ENCODE results near the gene TAGLN. TPM values are rescaled to one million over a fixed set of nuclear protein-coding genes. Genes with fewer than 3 reads are reported as not detected.

The TAGLN gene
- total and polyA plus RNA-seq, 9 donors: 95.4 to 140 (median 113) TPM

GRCh38 chr11:117221775-117222517 is 22.8 kb downstream of the TAGLN start:
- WGBS (ENCODE audit: insufficient coverage): 20% methylated on average over 6 of the region's 7 CpGs
- peak overlapping the region; percentile 92 for H3K27ac ChIP-seq (ENCODE audit: low read length)
- peaks cover 78% of the 10 kb centered on the region for H3K4me1 ChIP-seq (ENCODE audit: control insufficient read depth, insufficient read depth, low read length)
- peaks cover 52% of the 10 kb centered on the region for H3K36me3 ChIP-seq (ENCODE audit: control insufficient read depth, insufficient read depth, low read length)
- DNase-seq: peak; percentile 92
- H3K4me3 ChIP-seq (ENCODE audit: low read length): no peak overlapping the region
- H3K9me3 ChIP-seq (replicated peaks; ENCODE audit: control insufficient read depth, low read depth, low read length): no peaks in the 10 kb centered on the region
- H3K27me3 ChIP-seq (ENCODE audit: control insufficient read depth, insufficient read depth, low read length): no peaks in the 10 kb centered on the region

DNA sequence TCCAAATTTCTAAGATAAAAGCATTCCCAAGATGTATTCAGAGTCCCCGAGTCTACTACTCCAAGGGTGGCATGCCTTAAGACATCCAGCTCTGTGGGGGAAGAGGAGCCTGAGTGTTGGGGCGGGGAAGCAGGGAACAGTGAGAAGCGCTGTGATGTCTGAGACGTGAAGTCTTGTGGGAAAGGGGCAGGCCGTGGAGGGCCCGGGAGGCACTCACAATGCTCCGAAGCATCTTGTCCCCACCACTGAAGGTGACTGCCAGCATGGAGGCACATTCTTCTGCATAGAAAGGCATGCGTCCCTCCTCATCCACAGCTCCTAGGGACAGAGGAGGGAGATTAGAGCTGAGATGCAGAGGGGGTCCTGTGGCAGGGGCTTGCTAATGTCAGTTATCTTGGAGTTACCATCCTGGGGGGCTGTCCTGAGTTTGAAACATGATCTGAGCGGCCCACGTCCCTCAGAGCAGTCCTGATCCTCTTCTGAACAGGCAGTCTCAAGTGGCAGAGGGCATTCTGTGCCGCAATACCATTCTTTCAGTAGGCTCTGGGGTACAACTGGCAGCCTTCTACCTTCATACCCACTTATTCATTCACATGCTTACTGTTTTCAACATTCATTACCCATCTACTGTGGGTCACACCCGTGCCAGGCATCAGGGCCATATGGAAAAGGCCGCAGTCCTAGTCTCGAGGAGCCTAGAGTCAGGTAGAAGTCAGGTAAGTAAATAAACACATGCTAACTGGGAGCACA is 24.0 kb downstream of the TAGLN start:
- Histone ChIP-seq H3K4me1 (ENCODE audit: control insufficient read depth, insufficient read depth, low read length) (peaks cover 66% of the 10 kb centered on the region), H3K27me3 (ENCODE audit: control insufficient read depth, insufficient read depth, low read length) (no peaks in the 10 kb centered on the region), H3K9me3 (replicated peaks; ENCODE audit: control insufficient read depth, low read depth, low read length) (no peaks in the 10 kb centered on the region), H3K36me3 (ENCODE audit: control insufficient read depth, insufficient read depth, low read length) (peaks cover 51% of the 10 kb centered on the region), H3K27ac (ENCODE audit: low read length) (peak overlapping the region; percentile 54), H3K4me3 (ENCODE audit: low read length) (no peak overlapping the region)
- no peak for DNase-seq
- 94% methylated on average over 11 of the region's 14 CpGs for WGBS (ENCODE audit: insufficient coverage)

DNA sequence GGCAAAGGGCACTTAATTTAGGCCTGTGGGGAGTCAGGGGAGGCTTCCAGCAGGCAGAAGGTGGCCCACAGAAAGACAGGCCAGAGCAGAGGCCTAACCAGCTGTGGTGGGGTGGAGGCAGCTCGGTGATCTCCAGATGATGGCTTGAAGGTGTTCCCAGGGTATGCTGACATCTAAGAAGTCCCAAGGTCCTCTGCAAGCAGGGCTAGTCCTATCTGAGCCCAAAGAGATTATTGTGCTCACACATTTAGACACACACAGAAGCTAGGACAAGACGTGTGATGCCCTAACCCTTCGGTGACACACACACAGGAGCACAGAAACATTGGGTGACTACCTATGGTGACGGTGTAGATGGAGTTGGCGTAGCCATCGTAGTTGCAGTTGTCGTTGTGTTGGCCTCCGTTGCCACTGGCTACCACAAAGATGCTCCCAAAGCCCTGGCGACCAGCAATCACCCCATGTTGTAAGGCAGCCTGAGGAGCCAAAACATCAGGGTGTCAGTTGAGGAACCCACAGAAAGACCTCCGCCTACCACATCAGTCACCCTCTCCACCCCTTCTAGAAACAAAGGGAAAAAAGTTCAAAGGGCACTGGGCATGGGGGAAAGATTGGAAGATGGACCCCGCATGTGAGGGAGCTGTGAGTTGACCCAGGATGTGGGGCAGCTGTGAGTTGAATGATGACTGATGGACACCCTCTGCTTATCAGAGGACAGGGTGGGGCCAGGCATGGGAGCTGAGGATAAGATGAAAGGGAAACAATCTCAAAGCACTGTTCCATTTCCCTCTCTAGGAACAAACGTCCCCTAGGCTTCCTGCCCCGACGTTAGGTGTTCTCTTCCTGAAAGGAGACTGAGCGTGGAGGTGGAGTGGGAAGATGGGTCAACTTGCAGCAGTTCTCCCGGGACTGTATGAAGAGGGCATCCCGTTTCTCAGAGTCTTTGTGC is 24.8 kb downstream of the TAGLN start:
- WGBS (ENCODE audit: insufficient coverage): 70% methylated on average over 9 of the region's 17 CpGs
- H3K4me1 ChIP-seq (ENCODE audit: control insufficient read depth, insufficient read depth, low read length): peaks cover 58% of the 10 kb centered on the region
- DNase-seq: no peak
- H3K27ac ChIP-seq (ENCODE audit: low read length): no peak overlapping the region
- H3K27me3 ChIP-seq (ENCODE audit: control insufficient read depth, insufficient read depth, low read length): no peaks in the 10 kb centered on the region
- no peak overlapping the region for H3K4me3 ChIP-seq (ENCODE audit: low read length)
- H3K36me3 ChIP-seq (ENCODE audit: control insufficient read depth, insufficient read depth, low read length): peaks cover 51% of the 10 kb centered on the region
- H3K9me3 ChIP-seq (replicated peaks; ENCODE audit: control insufficient read depth, low read depth, low read length): no peaks in the 10 kb centered on the region

DNA sequence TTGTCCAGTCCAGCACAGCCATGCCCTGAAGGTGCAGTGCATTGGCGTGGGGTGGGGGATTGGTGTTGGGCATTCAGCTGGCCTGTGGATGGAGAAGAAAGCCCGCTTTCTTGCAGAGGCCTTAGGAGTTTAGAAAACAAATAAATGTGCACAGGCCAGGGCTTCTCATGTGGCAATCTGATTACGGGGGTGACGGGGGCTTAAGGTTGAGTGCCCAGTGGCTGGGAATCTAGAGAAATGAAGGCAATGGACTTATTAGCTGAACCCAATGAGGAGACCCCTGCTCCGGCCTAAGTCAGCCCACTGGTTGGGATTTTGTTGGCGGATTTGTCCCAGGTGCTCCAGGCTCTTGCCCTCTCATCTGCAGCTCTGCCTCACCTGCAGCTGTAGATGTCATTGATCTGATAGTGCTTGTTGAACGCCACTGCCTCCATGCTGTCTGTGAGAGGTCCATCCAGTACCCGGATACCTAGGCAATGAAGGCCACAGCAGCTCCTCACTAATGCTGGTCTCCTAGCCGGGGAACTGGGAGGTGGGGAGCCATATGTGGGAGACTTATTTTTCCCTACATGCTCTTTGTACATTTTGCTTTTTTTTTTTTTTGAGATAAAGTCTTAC is 26.5 kb downstream of the TAGLN start:
- H3K27me3 ChIP-seq (ENCODE audit: control insufficient read depth, insufficient read depth, low read length): no peaks in the 10 kb centered on the region
- DNase-seq: peak; percentile 6
- 94% methylated on average over 6 of the region's 9 CpGs for WGBS (ENCODE audit: insufficient coverage)
- H3K27ac ChIP-seq (ENCODE audit: low read length): no peak overlapping the region
- H3K9me3 ChIP-seq (replicated peaks; ENCODE audit: control insufficient read depth, low read depth, low read length): no peaks in the 10 kb centered on the region
- H3K4me1 ChIP-seq (ENCODE audit: control insufficient read depth, insufficient read depth, low read length): peaks cover 42% of the 10 kb centered on the region
- no peak overlapping the region for H3K4me3 ChIP-seq (ENCODE audit: low read length)
- peaks cover 57% of the 10 kb centered on the region for H3K36me3 ChIP-seq (ENCODE audit: control insufficient read depth, insufficient read depth, low read length)

DNA sequence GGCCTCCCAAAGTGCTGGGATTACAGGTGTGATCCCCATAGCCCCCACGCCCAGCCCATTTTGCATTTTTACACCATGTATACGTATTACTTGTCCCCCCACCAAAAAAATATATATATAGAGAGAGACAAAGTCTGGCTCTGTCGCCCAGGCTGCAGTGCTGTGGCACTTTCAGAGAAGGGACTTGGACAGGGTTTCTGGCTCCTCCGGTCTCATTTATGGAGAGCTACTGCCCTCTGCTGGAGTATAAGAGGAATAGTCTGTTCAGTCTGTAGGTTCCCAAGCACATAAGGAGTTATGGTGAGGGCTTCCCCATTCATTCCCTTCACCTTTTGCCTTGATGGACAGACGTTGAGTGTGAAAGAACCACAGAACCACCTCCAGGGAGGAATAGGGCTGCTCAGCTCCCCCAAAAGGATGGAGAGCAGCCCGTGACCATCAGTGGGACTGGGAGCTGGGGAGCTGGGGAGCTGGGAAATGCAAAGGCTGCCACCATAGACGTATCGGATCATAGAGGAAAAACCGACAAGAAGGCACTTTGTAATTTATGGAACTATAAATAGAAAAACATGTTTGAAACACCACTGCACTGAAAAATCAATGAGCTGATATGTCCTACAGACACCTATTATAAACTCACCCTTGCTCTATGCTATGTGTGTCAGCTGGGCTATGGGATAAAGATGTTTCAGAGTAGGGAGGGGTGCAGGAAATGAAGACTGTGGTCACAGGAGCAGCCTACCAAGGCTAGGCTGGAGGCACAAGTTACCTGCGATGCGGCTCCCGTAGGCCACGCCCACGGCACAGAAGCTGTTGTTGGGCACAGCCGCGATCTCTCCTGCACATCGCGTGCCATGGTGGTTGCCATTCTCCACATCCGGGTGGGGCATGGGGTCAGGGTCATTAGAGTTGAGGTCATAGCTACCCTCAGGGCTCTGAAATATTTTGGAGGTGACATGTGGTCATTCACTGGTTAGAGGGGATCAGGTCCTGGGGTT is 27.5 kb downstream of the TAGLN start:
- peak; percentile 90 for DNase-seq
- H3K9me3 ChIP-seq (replicated peaks; ENCODE audit: control insufficient read depth, low read depth, low read length): no peaks in the 10 kb centered on the region

GRCh38 chr11:117228091-117228490 is 28.9 kb downstream of the TAGLN start:
- no peak overlapping the region for H3K27ac ChIP-seq (ENCODE audit: low read length)
- no CpG with 5 or more reads among the region's 11 CpGs for WGBS (ENCODE audit: insufficient coverage)
- H3K36me3 ChIP-seq (ENCODE audit: control insufficient read depth, insufficient read depth, low read length): peaks cover 52% of the 10 kb centered on the region
- H3K27me3 ChIP-seq (ENCODE audit: control insufficient read depth, insufficient read depth, low read length): no peaks in the 10 kb centered on the region
- no peaks in the 10 kb centered on the region for H3K9me3 ChIP-seq (replicated peaks; ENCODE audit: control insufficient read depth, low read depth, low read length)
- H3K4me1 ChIP-seq (ENCODE audit: control insufficient read depth, insufficient read depth, low read length): peaks cover 29% of the 10 kb centered on the region
- H3K4me3 ChIP-seq (ENCODE audit: low read length): no peak overlapping the region
- DNase-seq: no peak

More for the DNA sequence above, 27.5 kb downstream of the TAGLN start:
- WGBS (ENCODE audit: insufficient coverage): 89% methylated on average over 11 of the region's 19 CpGs
- H3K4me3 ChIP-seq (ENCODE audit: low read length): no peak overlapping the region
- H3K27ac ChIP-seq (ENCODE audit: low read length): no peak overlapping the region
- peaks cover 57% of the 10 kb centered on the region for H3K36me3 ChIP-seq (ENCODE audit: control insufficient read depth, insufficient read depth, low read length)
- H3K27me3 ChIP-seq (ENCODE audit: control insufficient read depth, insufficient read depth, low read length): no peaks in the 10 kb centered on the region
- peaks cover 42% of the 10 kb centered on the region for H3K4me1 ChIP-seq (ENCODE audit: control insufficient read depth, insufficient read depth, low read length)

DNA sequence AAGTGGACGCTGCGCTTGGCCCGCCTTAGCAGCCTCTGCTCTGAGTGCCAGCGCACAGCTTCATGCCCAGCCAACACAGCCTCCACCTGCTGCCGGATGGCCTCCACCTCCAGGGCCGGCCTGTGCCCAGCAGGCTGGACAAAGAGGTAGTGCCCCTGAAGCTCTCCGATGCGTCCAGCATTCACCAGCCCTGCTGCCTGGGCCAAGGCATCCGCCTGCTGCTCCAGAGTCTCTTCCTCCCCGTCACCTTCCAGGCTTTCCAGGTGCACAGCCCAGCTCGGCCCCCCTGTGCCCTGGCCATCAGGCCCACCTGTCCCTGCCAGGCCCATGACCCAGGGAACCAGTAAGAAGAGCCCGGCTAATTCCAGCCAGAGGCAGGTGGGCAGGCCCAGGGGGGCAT is 30.2 kb downstream of the TAGLN start:
- no peaks in the 10 kb centered on the region for H3K27me3 ChIP-seq (ENCODE audit: control insufficient read depth, insufficient read depth, low read length)
- DNase-seq: no peak
- H3K4me1 ChIP-seq (ENCODE audit: control insufficient read depth, insufficient read depth, low read length): peaks cover 28% of the 10 kb centered on the region
- H3K36me3 ChIP-seq (ENCODE audit: control insufficient read depth, insufficient read depth, low read length): peaks cover 42% of the 10 kb centered on the region
- WGBS (ENCODE audit: insufficient coverage): 88% methylated on average over 8 of the region's 12 CpGs
- no peak overlapping the region for H3K27ac ChIP-seq (ENCODE audit: low read length)
- no peaks in the 10 kb centered on the region for H3K9me3 ChIP-seq (replicated peaks; ENCODE audit: control insufficient read depth, low read depth, low read length)
- H3K4me3 ChIP-seq (ENCODE audit: low read length): no peak overlapping the region

DNA sequence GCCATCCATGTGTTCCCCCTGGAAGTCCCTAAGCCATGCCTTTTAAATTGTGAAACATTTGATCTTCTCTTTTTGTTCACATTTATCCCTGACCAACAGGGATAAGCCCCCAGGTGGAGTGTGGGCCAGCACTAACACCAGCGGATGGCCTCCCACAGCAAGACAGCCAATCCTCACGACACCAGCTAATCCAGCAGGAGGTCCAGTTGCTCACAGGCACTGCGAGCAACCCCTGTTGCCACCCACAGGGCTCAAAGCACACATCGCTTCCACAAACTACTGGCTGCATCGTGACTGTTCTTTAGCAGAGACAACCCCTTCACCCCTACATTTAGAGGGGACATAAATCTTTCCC is 30.7 kb downstream of the TAGLN start:
- peaks cover 40% of the 10 kb centered on the region for H3K36me3 ChIP-seq (ENCODE audit: control insufficient read depth, insufficient read depth, low read length)
- DNase-seq: no peak

More for the DNA sequence above, 30.7 kb downstream of the TAGLN start:
- 69% methylated on average over 4 of the region's 5 CpGs for WGBS (ENCODE audit: insufficient coverage)
- H3K4me1 ChIP-seq (ENCODE audit: control insufficient read depth, insufficient read depth, low read length): peaks cover 23% of the 10 kb centered on the region
- no peaks in the 10 kb centered on the region for H3K27me3 ChIP-seq (ENCODE audit: control insufficient read depth, insufficient read depth, low read length)
- H3K4me3 ChIP-seq (ENCODE audit: low read length): no peak overlapping the region
- H3K9me3 ChIP-seq (replicated peaks; ENCODE audit: control insufficient read depth, low read depth, low read length): no peaks in the 10 kb centered on the region
- no peak overlapping the region for H3K27ac ChIP-seq (ENCODE audit: low read length)
